ENCODE data around the gene CPTP.

GRCh38 chr1:1320666-1321448 lies 3.7 kb upstream of the CPTP start:
- TF ChIP-seq, protein P1, sequence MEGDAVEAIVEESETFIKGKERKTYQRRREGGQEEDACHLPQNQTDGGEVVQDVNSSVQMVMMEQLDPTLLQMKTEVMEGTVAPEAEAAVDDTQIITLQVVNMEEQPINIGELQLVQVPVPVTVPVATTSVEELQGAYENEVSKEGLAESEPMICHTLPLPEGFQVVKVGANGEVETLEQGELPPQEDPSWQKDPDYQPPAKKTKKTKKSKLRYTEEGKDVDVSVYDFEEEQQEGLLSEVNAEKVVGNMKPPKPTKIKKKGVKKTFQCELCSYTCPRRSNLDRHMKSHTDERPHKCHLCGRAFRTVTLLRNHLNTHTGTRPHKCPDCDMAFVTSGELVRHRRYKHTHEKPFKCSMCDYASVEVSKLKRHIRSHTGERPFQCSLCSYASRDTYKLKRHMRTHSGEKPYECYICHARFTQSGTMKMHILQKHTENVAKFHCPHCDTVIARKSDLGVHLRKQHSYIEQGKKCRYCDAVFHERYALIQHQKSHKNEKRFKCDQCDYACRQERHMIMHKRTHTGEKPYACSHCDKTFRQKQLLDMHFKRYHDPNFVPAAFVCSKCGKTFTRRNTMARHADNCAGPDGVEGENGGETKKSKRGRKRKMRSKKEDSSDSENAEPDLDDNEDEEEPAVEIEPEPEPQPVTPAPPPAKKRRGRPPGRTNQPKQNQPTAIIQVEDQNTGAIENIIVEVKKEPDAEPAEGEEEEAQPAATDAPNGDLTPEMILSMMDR (IDR thresholded peaks at IDR 0.05; ENCODE audit: insufficient read depth, low read length, poor library complexity, severe bottlenecking) = no peak
- no peak for TF ChIP-seq EZH2phosphoT487 (conservative IDR thresholded peaks at IDR 0.05; ENCODE audit: low read length)
